Measurements from ENCODE around the gene XRCC1. TPM values are rescaled to one million over a fixed set of nuclear protein-coding genes. Genes with fewer than 3 reads are reported as not detected.

Gene XRCC1
- total and polyA plus RNA-seq, 2 donors from 2014 or later: 19.3 to 24.5 TPM

DNA sequence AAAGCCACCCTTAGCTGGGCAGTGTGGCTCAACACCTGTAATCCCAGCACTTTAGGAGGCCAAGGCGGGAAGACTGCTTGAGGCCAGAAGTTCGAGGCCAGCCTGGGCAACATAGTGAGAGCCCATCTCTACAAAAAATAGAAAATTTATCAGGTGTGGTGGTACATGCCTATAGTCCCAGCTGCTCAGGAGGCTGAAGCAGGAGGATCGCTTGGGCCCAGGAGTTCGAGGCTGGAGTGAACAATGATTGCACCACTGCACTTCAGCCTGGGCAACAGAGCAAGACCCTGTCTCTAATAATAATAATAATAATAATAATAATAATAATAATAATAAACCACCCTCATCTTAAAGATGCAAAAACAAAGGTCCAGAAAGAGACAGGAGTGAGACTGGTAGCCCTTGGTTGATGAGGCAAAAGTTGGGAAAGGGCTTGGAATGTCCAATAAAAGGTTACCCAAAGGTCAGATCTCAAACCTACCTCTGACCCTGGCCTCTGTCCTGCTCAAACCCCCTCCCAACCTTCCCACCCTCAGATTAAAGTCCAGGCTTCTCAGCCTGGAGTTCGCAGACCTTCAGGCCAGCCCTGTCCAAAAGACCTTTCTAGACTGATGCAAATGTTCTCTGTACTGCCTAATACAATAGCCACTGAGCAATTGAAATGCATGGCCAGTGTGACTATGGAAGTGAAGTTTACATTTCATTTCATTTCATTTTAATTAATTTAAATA is 33.2 kb downstream of the XRCC1 start:
- no peak for FAIRE-seq
- no peak overlapping the region for H3K4me3 ChIP-seq (ENCODE audit: low read length in 3 of 3)
- TF ChIP-seq, protein P1, sequence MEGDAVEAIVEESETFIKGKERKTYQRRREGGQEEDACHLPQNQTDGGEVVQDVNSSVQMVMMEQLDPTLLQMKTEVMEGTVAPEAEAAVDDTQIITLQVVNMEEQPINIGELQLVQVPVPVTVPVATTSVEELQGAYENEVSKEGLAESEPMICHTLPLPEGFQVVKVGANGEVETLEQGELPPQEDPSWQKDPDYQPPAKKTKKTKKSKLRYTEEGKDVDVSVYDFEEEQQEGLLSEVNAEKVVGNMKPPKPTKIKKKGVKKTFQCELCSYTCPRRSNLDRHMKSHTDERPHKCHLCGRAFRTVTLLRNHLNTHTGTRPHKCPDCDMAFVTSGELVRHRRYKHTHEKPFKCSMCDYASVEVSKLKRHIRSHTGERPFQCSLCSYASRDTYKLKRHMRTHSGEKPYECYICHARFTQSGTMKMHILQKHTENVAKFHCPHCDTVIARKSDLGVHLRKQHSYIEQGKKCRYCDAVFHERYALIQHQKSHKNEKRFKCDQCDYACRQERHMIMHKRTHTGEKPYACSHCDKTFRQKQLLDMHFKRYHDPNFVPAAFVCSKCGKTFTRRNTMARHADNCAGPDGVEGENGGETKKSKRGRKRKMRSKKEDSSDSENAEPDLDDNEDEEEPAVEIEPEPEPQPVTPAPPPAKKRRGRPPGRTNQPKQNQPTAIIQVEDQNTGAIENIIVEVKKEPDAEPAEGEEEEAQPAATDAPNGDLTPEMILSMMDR (IDR thresholded peaks at IDR 0.05; ENCODE audit: borderline replicate concordance, extremely low read depth, insufficient read depth): no peak
- H3K36me3 ChIP-seq (ENCODE audit: control insufficient read depth in 2 of 3, insufficient read depth in 3 of 3, low read length in 3 of 3): peaks cover 11 to 24% (median 23%) of the 10 kb centered on the region in 3 donors
- H3K4me1 ChIP-seq (ENCODE audit: control insufficient read depth in 2 of 3, insufficient read depth in 2 of 3, low read depth in 1 of 3, low read length in 3 of 3): no peaks in the 10 kb centered on the region
- no peaks in the 10 kb centered on the region for H3K27me3 ChIP-seq (ENCODE audit: control insufficient read depth, insufficient read depth, low read length)
- H3K9me3 ChIP-seq (ENCODE audit: control insufficient read depth in 2 of 3, insufficient read depth in 1 of 3, low read length in 3 of 3): no peaks in the 10 kb centered on the region
- no peak overlapping the region for H3K27ac ChIP-seq (ENCODE audit: low read depth in 2 of 2, low read length in 2 of 2)
- peak in 1 of 5 donors; percentile 36 for DNase-seq
- intact Hi-C loops (cut with DNase I): no loop called here
- no peak overlapping the region for H3K9ac ChIP-seq (ENCODE audit: low read length in 3 of 3)

DNA sequence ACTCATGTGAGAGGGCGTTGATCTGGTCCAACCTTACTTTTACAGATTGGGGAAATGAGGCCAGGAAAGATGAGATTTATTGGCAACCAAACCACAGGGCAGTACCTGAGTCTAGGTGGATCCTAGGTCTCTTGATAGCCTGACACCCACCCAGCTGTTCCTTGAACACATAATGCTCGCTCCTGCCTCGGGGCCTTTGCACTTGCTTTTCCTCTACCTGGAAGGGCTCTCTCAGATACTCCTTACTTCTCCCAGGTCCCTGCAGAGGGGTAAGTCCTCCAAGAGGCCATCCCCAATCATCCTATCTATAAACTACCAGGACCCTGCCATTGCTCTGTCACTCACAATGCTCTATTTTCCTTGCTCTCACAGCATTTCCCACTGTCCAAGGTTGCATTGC is 34.9 kb downstream of the XRCC1 start:
- Histone ChIP-seq H3K4me3 (ENCODE audit: low read length in 3 of 3) (no peak overlapping the region), H3K27ac (ENCODE audit: low read depth in 2 of 2, low read length in 2 of 2) (no peak overlapping the region), H3K27me3 (ENCODE audit: control insufficient read depth, insufficient read depth, low read length) (no peaks in the 10 kb centered on the region), H3K4me1 (ENCODE audit: control insufficient read depth in 2 of 3, insufficient read depth in 2 of 3, low read depth in 1 of 3, low read length in 3 of 3) (no peaks in the 10 kb centered on the region), H3K9ac (ENCODE audit: low read length in 3 of 3) (no peak overlapping the region), H3K9me3 (ENCODE audit: control insufficient read depth in 2 of 3, insufficient read depth in 1 of 3, low read length in 3 of 3) (no peaks in the 10 kb centered on the region), H3K36me3 (ENCODE audit: control insufficient read depth in 2 of 3, insufficient read depth in 3 of 3, low read length in 3 of 3) (peaks cover 11 to 24% (median 20%) of the 10 kb centered on the region in 3 donors)
- peak in 1 of 5 donors; percentile 21 for DNase-seq
- intact Hi-C loops (cut with DNase I): no loop called here
- no peak for FAIRE-seq
- TF ChIP-seq, protein P1 (IDR thresholded peaks at IDR 0.05; ENCODE audit: borderline replicate concordance, extremely low read depth, insufficient read depth): no peak

DNA sequence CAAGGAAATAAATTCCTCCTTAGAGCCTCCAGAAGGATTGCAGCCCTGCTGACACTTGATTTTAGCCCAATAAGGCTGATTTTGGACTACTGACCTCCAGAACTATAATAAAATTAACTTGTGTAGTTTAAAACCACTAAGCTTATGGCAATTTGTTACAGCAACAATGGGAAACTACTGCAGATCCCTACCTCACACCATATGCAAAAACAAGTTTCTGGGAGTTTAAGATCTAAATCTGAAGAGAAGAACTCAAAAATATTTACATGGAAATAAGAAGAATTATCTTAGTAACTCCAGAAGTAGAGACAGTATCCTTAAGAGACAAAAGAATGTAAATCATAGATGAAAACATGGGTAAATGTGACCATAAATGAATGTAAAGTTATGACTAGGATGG is 36.4 kb downstream of the XRCC1 start:
- peaks cover 0 to 7% (median 5%) of the 10 kb centered on the region in 3 donors for H3K4me1 ChIP-seq (ENCODE audit: control insufficient read depth in 2 of 3, insufficient read depth in 2 of 3, low read depth in 1 of 3, low read length in 3 of 3)
- peaks cover 11 to 22% (median 17%) of the 10 kb centered on the region in 3 donors for H3K36me3 ChIP-seq (ENCODE audit: control insufficient read depth in 2 of 3, insufficient read depth in 3 of 3, low read length in 3 of 3)
- no peak overlapping the region for H3K9ac ChIP-seq (ENCODE audit: low read length in 3 of 3)
- intact Hi-C loops (cut with DNase I): no loop called here
- FAIRE-seq (no peak), DNase-seq (no peak)
- H3K27ac ChIP-seq (ENCODE audit: low read depth in 2 of 2, low read length in 2 of 2): no peak overlapping the region
- H3K9me3 ChIP-seq (ENCODE audit: control insufficient read depth in 2 of 3, insufficient read depth in 1 of 3, low read length in 3 of 3): no peaks in the 10 kb centered on the region
- TF ChIP-seq, protein P1 (IDR thresholded peaks at IDR 0.05; ENCODE audit: borderline replicate concordance, extremely low read depth, insufficient read depth): no peak
- no peak overlapping the region for H3K4me3 ChIP-seq (ENCODE audit: low read length in 3 of 3)
- no peaks in the 10 kb centered on the region for H3K27me3 ChIP-seq (ENCODE audit: control insufficient read depth, insufficient read depth, low read length)

Data from kidney (tissue), 14 donors.